ENCODE measurements around the gene RIBC1.
A peak's percentile ranks its signal among the peaks of the same experiment; 100 is the strongest.
"Not testable (repeated sequence)": the region's sequence is repeated elsewhere in the genome, so short reads cannot be mapped to it uniquely, and the experiment has no call there.

The RIBC1 gene

GRCh38 chrX:53437206-53437605 is 14.5 kb downstream of the RIBC1 start:
- DNase-seq (ENCODE audit: low read depth): no peak

- DNase-seq (ENCODE audit: low read depth): no peak
Measured at GRCh38 chrX:53438174-53438831, 15.6 kb downstream of the RIBC1 start.

- no peak for DNase-seq (ENCODE audit: low read depth)
Measured at GRCh38 chrX:53438832-53439230, 16.2 kb downstream of the RIBC1 start.

- DNase-seq (ENCODE audit: low read depth): no peak
Measured at GRCh38 chrX:53440101-53440500, 17.4 kb downstream of the RIBC1 start.

GRCh38 chrX:53440621-53441517 is 18.2 kb downstream of the RIBC1 start:
- DNase-seq (ENCODE audit: low read depth): no peak

- peak; percentile 59 for DNase-seq (ENCODE audit: low read depth)
Measured at GRCh38 chrX:53441531-53442321, 19.1 kb downstream of the RIBC1 start.

GRCh38 chrX:53442322-53442631 is 19.6 kb downstream of the RIBC1 start:
- DNase-seq (ENCODE audit: low read depth): no peak

GRCh38 chrX:53445977-53446376 is 23.3 kb downstream of the RIBC1 start:
- no peak for DNase-seq (ENCODE audit: low read depth)

GRCh38 chrX:53447441-53447840 is 24.8 kb downstream of the RIBC1 start:
- DNase-seq (ENCODE audit: low read depth): no peak

GRCh38 chrX:53449632-53450031 is 27.0 kb downstream of the RIBC1 start:
- DNase-seq (ENCODE audit: low read depth): no peak

GRCh38 chrX:53452812-53453211 is 30.1 kb downstream of the RIBC1 start:
- no peak for DNase-seq (ENCODE audit: low read depth)

GRCh38 chrX:53456254-53456653 is 33.6 kb downstream of the RIBC1 start:
- no peak for DNase-seq (ENCODE audit: low read depth)

- no peak for DNase-seq (ENCODE audit: low read depth)
Measured at GRCh38 chrX:53458082-53458481, 35.4 kb downstream of the RIBC1 start.

GRCh38 chrX:53468659-53469058 is 46.0 kb downstream of the RIBC1 start:
- DNase-seq (ENCODE audit: low read depth): not testable (repeated sequence)

GRCh38 chrX:53471346-53471745 is 48.7 kb downstream of the RIBC1 start:
- DNase-seq (ENCODE audit: low read depth): no peak

GRCh38 chrX:53474707-53475106 is 52.0 kb downstream of the RIBC1 start:
- no peak for DNase-seq (ENCODE audit: low read depth)

GRCh38 chrX:53476371-53476770 is 53.7 kb downstream of the RIBC1 start:
- DNase-seq (ENCODE audit: low read depth): no peak

- no peak for DNase-seq (ENCODE audit: low read depth)
Measured at GRCh38 chrX:53479301-53479700, 56.6 kb downstream of the RIBC1 start.

All from activated gamma-delta T cell treated with anti-CD3 and anti-CD28 coated beads, Interleukin-2, amount 50 U/mL, for 16 hours (primary cell).